Stimulated activated memory B cell treated with anti-CD40 and anti-IgM and Interleukin-4, amounts not matched to agents 10 μg/mL and 1 μg/mL and 100 μg/mL, for 72 hours (primary cell): ENCODE measurements around the gene EEF1AKMT4.

ENCODE experiments used
- ATAC-seq: fragments of 150-1000 bp; cut with Tn5 transposase; 2 replicates; pipeline ENCODE4 v1.10.0; 2021
- H3K27ac Mint-ChIP-seq: one replicate; pipeline ENCODE4 v1.8.0; 2022; ENCODE audit warnings: mild to moderate bottlenecking, mixed read lengths
- H3K27me3 Mint-ChIP-seq: one replicate; pipeline ENCODE4 v1.8.0; 2022; ENCODE audit warnings: mixed read lengths
- H3K36me3 Mint-ChIP-seq: one replicate; pipeline ENCODE4 v1.8.0; 2022; ENCODE audit warnings: mixed read lengths
- H3K4me1 Mint-ChIP-seq: one replicate; pipeline ENCODE4 v1.8.0; 2022; ENCODE audit warnings: mixed read lengths
- H3K4me3 Mint-ChIP-seq: one replicate; pipeline ENCODE4 v1.8.0; 2022; ENCODE audit warnings: mild to moderate bottlenecking, moderate library complexity, mixed read lengths
- H3K9me3 Mint-ChIP-seq: one replicate; pipeline ENCODE4 v1.8.0; 2022; ENCODE audit warnings: mixed read lengths

Gene EEF1AKMT4

GRCh38 chr3:184295771-184296170 is 46.3 kb downstream of the EEF1AKMT4 start:
- no peak overlapping the region for H3K4me3 Mint-ChIP-seq
- peaks cover 17% of the 10 kb centered on the region for H3K27me3 Mint-ChIP-seq
- peaks cover 12% of the 10 kb centered on the region for H3K4me1 Mint-ChIP-seq
- H3K27ac Mint-ChIP-seq, result no peak overlapping the region
- no peak for ATAC-seq
- H3K9me3 Mint-ChIP-seq, result no peaks in the 10 kb centered on the region
- no peaks in the 10 kb centered on the region for H3K36me3 Mint-ChIP-seq

DNA sequence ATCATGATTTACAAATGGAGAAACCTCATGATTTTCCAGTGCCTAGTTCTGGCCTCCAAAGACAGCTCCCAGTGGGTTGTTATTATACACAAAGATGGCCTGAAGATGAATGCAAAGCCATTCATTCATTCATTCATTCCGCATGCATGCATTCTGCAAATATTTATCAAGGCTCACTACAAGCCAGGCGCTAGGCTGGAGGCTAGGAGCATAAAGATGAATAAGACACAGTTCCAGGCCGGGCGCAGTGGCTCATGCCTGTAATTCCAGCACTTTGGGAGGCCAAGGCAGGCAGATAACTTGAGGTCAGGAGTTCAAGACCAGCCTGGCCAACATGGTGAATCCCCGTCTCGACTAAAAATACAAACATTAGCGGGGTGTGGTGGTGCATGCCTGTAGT is 47.1 kb downstream of the EEF1AKMT4 start:
- H3K27me3 Mint-ChIP-seq, result peaks cover 8% of the 10 kb centered on the region
- ATAC-seq, result no peak
- no peaks in the 10 kb centered on the region for H3K9me3 Mint-ChIP-seq
- no peak overlapping the region for H3K27ac Mint-ChIP-seq
- H3K4me3 Mint-ChIP-seq, result peak overlapping the region; percentile 36
- peaks cover 16% of the 10 kb centered on the region for H3K4me1 Mint-ChIP-seq
- H3K36me3 Mint-ChIP-seq, result peaks cover 3% of the 10 kb centered on the region

- H3K9me3 Mint-ChIP-seq, result no peaks in the 10 kb centered on the region
- peaks cover 24% of the 10 kb centered on the region for H3K36me3 Mint-ChIP-seq
- ATAC-seq, result peak; percentile 98
- H3K27me3 Mint-ChIP-seq, result no peaks in the 10 kb centered on the region
- peaks cover 17% of the 10 kb centered on the region for H3K4me1 Mint-ChIP-seq
- H3K4me3 Mint-ChIP-seq, result peak within 1 kb of the TSS; percentile 94
- H3K27ac Mint-ChIP-seq, result peak within 1 kb of the TSS; percentile 78
Measured at GRCh38 chr3:184298759-184299487, 49.5 kb downstream of the EEF1AKMT4 start, which contains the start of gene PSMD2. PSMD2 (plus strand) TSS chr3:184299241; CDS start chr3:184299267, 26 bp downstream.

- no peaks in the 10 kb centered on the region for H3K9me3 Mint-ChIP-seq
- H3K27me3 Mint-ChIP-seq, result no peaks in the 10 kb centered on the region
- H3K4me1 Mint-ChIP-seq, result peaks cover 17% of the 10 kb centered on the region
- peak overlapping the region; percentile 78 for H3K27ac Mint-ChIP-seq
- peaks cover 29% of the 10 kb centered on the region for H3K36me3 Mint-ChIP-seq
- H3K4me3 Mint-ChIP-seq, result peak overlapping the region; percentile 94
- ATAC-seq, result no peak
Measured at GRCh38 chr3:184299488-184300377, 50.3 kb downstream of the EEF1AKMT4 start.

DNA sequence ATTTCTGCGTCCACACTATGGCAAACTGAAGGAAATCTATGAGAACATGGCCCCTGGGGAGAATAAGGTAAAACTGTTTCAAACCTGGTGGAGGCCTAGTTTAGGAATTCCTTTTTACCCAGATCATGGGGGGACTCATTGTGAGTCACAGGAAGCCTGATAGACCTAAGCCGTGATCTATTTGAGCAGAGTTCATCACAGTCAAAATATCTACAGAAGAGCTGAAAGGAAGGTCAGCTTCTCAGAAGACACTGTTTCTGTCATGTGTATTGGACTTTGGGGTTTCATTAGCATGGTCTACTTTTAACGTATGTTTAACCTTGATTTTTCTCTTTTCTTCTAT is 50.9 kb downstream of the EEF1AKMT4 start:
- ATAC-seq, result no peak
- no peaks in the 10 kb centered on the region for H3K9me3 Mint-ChIP-seq
- peaks cover 29% of the 10 kb centered on the region for H3K36me3 Mint-ChIP-seq
- peak overlapping the region; percentile 94 for H3K4me3 Mint-ChIP-seq
- H3K27ac Mint-ChIP-seq, result no peak overlapping the region
- peaks cover 17% of the 10 kb centered on the region for H3K4me1 Mint-ChIP-seq
- H3K27me3 Mint-ChIP-seq, result no peaks in the 10 kb centered on the region

- ATAC-seq, result no peak
- Mint-ChIP-seq H3K9me3 (no peaks in the 10 kb centered on the region), H3K36me3 (peaks cover 75% of the 10 kb centered on the region), H3K4me1 (peaks cover 5% of the 10 kb centered on the region), H3K27me3 (no peaks in the 10 kb centered on the region), H3K4me3 (no peak overlapping the region), H3K27ac (no peak overlapping the region)
Measured at GRCh38 chr3:184305577-184305976, 56.1 kb downstream of the EEF1AKMT4 start.

DNA sequence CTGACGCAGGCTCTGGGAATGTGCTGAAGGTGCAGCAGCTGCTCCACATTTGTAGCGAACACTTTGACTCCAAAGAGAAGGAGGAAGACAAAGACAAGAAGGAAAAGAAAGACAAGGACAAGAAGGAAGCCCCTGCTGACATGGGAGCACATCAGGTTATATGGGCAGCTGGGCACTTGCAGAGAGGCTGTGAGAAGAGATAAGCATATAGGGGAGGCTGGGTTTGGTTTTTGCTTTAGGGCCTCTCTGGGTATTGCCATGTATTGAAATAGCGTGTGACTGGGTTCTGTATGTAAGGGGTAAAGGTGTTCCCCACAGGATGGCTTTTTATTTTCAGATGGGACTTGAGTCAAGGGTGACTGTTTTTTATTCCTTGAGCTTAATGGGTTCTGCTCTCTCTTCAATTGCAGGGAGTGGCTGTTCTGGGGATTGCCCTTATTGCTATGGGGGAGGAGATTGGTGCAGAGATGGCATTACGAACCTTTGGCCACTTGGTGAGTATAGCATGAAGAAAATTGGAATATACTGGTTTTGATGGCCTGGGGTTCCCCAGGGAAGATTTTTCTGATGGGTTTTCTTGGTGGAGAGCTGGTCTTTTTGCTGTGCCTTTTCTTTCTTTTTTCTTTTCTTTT is 57.0 kb downstream of the EEF1AKMT4 start:
- no peaks in the 10 kb centered on the region for H3K9me3 Mint-ChIP-seq
- peaks cover 73% of the 10 kb centered on the region for H3K36me3 Mint-ChIP-seq
- no peak for ATAC-seq
- no peak overlapping the region for H3K27ac Mint-ChIP-seq
- no peaks in the 10 kb centered on the region for H3K27me3 Mint-ChIP-seq
- H3K4me1 Mint-ChIP-seq, result peaks cover 3% of the 10 kb centered on the region
- no peak overlapping the region for H3K4me3 Mint-ChIP-seq

GRCh38 chr3:184307915-184308314 is 58.4 kb downstream of the EEF1AKMT4 start:
- Mint-ChIP-seq H3K27me3 (no peaks in the 10 kb centered on the region), H3K4me1 (no peaks in the 10 kb centered on the region), H3K4me3 (no peak overlapping the region), H3K9me3 (no peaks in the 10 kb centered on the region), H3K36me3 (peaks cover 61% of the 10 kb centered on the region), H3K27ac (no peak overlapping the region)
- ATAC-seq, result no peak
